ENCODE results near the gene ZNF385D.

ZNF385D gene

GRCh38 chr3:21673393-21673792 lies 77.6 kb downstream of the ZNF385D start:
- Histone ChIP-seq H3K9me3 (replicated peaks in 1 of 11) (no peaks in the 10 kb centered on the region), H3K4me1 (peaks cover 0 to 3% (median 0%) of the 10 kb centered on the region in 10 experiments; a peak in 1 of 20 replicates), H3K36me3 (no peaks in the 10 kb centered on the region), H3K27ac (no peak overlapping the region), H4K20me1 (no peaks in the 10 kb centered on the region), H3K4me2 (no peak overlapping the region), H3K27me3 (no peaks in the 10 kb centered on the region), H3K9ac (no peak overlapping the region), H3K4me3 (no peak overlapping the region)
- TF ChIP-seq Cebpa-rat (IDR thresholded peaks at IDR 0.05) = no peak

GRCh38 chr3:21672303-21672702 lies 78.7 kb downstream of the ZNF385D start:
- no peak overlapping the region for H3K9ac ChIP-seq

GRCh38 chr3:21670386-21670785 lies 80.6 kb downstream of the ZNF385D start:
- Histone ChIP-seq H3K4me2 (no peak overlapping the region), H3K27ac (no peak overlapping the region)

More at GRCh38 chr3:21672303-21672702, 78.7 kb downstream of the ZNF385D start:
- no peaks in the 10 kb centered on the region for H3K36me3 ChIP-seq
- TF ChIP-seq Cebpa-rat (IDR thresholded peaks at IDR 0.05) = no peak
- no peaks in the 10 kb centered on the region for H3K9me3 ChIP-seq (replicated peaks in 1 of 11)
- no peaks in the 10 kb centered on the region for H3K27me3 ChIP-seq
- H3K4me2 ChIP-seq = no peak overlapping the region
- H3K4me1 ChIP-seq = peaks cover 0 to 3% (median 0%) of the 10 kb centered on the region in 10 experiments; a peak in 1 of 20 replicates
- H3K27ac ChIP-seq = no peak overlapping the region
- H3K4me3 ChIP-seq = no peak overlapping the region
- no peaks in the 10 kb centered on the region for H4K20me1 ChIP-seq

GRCh38 chr3:21668012-21668411 lies 83.0 kb downstream of the ZNF385D start:
- Histone ChIP-seq H3K9ac (no peak overlapping the region), H3K4me1 (peaks cover 0 to 3% (median 0%) of the 10 kb centered on the region in 10 experiments; a peak in 1 of 20 replicates), H3K4me2 (no peak overlapping the region), H3K9me3 (replicated peaks in 1 of 11) (no peaks in the 10 kb centered on the region), H3K4me3 (no peak overlapping the region), H3K36me3 (peaks cover 0 to 4% (median 0%) of the 10 kb centered on the region in 11 experiments; a peak in 1 of 22 replicates), H3K27ac (no peak overlapping the region), H3K27me3 (no peaks in the 10 kb centered on the region), H4K20me1 (no peaks in the 10 kb centered on the region)
- TF ChIP-seq Cebpa-rat (IDR thresholded peaks at IDR 0.05) = no peak

More at GRCh38 chr3:21670386-21670785, 80.6 kb downstream of the ZNF385D start:
- H3K4me3 ChIP-seq = no peak overlapping the region
- H3K9ac ChIP-seq = no peak overlapping the region
- peaks cover 0 to 3% (median 0%) of the 10 kb centered on the region in 10 experiments; a peak in 1 of 20 replicates for H3K4me1 ChIP-seq
- no peaks in the 10 kb centered on the region for H4K20me1 ChIP-seq
- no peaks in the 10 kb centered on the region for H3K27me3 ChIP-seq
- no peaks in the 10 kb centered on the region for H3K9me3 ChIP-seq (replicated peaks in 1 of 11)
- no peak for TF ChIP-seq Cebpa-rat (IDR thresholded peaks at IDR 0.05)
- H3K36me3 ChIP-seq = no peaks in the 10 kb centered on the region

GRCh38 chr3:21665444-21666100 lies 85.4 kb downstream of the ZNF385D start:
- Histone ChIP-seq H3K4me2 (no peak overlapping the region), H3K36me3 (peaks cover 0 to 4% (median 0%) of the 10 kb centered on the region in 11 experiments; a peak in 1 of 22 replicates), H3K4me3 (no peak overlapping the region), H3K4me1 (no peaks in the 10 kb centered on the region), H3K27me3 (no peaks in the 10 kb centered on the region), H4K20me1 (no peaks in the 10 kb centered on the region), H3K9me3 (replicated peaks in 1 of 11) (no peaks in the 10 kb centered on the region), H3K27ac (no peak overlapping the region), H3K9ac (no peak overlapping the region)
- TF ChIP-seq Cebpa-rat (IDR thresholded peaks at IDR 0.05) = no peak

GRCh38 chr3:21664996-21665395 lies 86.0 kb downstream of the ZNF385D start:
- no peak overlapping the region for H3K27ac ChIP-seq
- no peaks in the 10 kb centered on the region for H3K27me3 ChIP-seq
- TF ChIP-seq Cebpa-rat (IDR thresholded peaks at IDR 0.05) = no peak
- no peak overlapping the region for H3K4me2 ChIP-seq
- peaks cover 0 to 4% (median 0%) of the 10 kb centered on the region in 11 experiments; a peak in 1 of 22 replicates for H3K36me3 ChIP-seq
- H3K9me3 ChIP-seq (replicated peaks in 1 of 11) = no peaks in the 10 kb centered on the region
- H3K4me1 ChIP-seq = no peaks in the 10 kb centered on the region
- H3K9ac ChIP-seq = no peak overlapping the region
- no peak overlapping the region for H3K4me3 ChIP-seq
- no peaks in the 10 kb centered on the region for H4K20me1 ChIP-seq

GRCh38 chr3:21662403-21662802 lies 88.6 kb downstream of the ZNF385D start:
- Histone ChIP-seq H3K36me3 (peaks cover 0 to 4% (median 0%) of the 10 kb centered on the region in 11 experiments; a peak in 1 of 22 replicates), H3K4me3 (no peak overlapping the region), H3K4me1 (no peaks in the 10 kb centered on the region), H3K27me3 (no peaks in the 10 kb centered on the region), H4K20me1 (no peaks in the 10 kb centered on the region), H3K4me2 (no peak overlapping the region), H3K9ac (no peak overlapping the region), H3K9me3 (replicated peaks in 1 of 11) (no peaks in the 10 kb centered on the region), H3K27ac (no peak overlapping the region)
- TF ChIP-seq Cebpa-rat (IDR thresholded peaks at IDR 0.05) = no peak

- Histone ChIP-seq H3K4me1 (no peaks in the 10 kb centered on the region), H3K4me3 (no peak overlapping the region), H3K27ac (no peak overlapping the region), H3K9ac (no peak overlapping the region), H3K4me2 (no peak overlapping the region), H3K9me3 (replicated peaks in 1 of 11) (no peaks in the 10 kb centered on the region), H3K27me3 (no peaks in the 10 kb centered on the region), H3K36me3 (peaks cover 0 to 6% (median 0%) of the 10 kb centered on the region in 11 experiments; a peak in 2 of 22 replicates), H4K20me1 (no peaks in the 10 kb centered on the region)
- no peak for TF ChIP-seq Cebpa-rat (IDR thresholded peaks at IDR 0.05)
These were observed 96.3 kb downstream of the ZNF385D start for GRCh38 chr3:21654662-21655061.

GRCh38 chr3:21654241-21654640 lies 96.8 kb downstream of the ZNF385D start:
- TF ChIP-seq Cebpa-rat (IDR thresholded peaks at IDR 0.05) = no peak
- no peak overlapping the region for H3K9ac ChIP-seq

GRCh38 chr3:21649519-21649918 lies 101.5 kb downstream of the ZNF385D start:
- Histone ChIP-seq H3K4me3 (no peak overlapping the region), H3K27ac (no peak overlapping the region), H3K9ac (no peak overlapping the region), H3K27me3 (no peaks in the 10 kb centered on the region), H3K36me3 (peaks cover 0 to 25% (median 12%) of the 10 kb centered on the region in 11 experiments; a peak in 9 of 22 replicates), H3K9me3 (replicated peaks in 1 of 11) (peaks cover 0 to 10% (median 0%) of the 10 kb centered on the region in 11 experiments; a peak in 8 of 22 replicates), H3K4me2 (no peak overlapping the region), H4K20me1 (no peaks in the 10 kb centered on the region), H3K4me1 (no peaks in the 10 kb centered on the region)
- TF ChIP-seq Cebpa-rat (IDR thresholded peaks at IDR 0.05) = no peak

More at GRCh38 chr3:21654241-21654640, 96.8 kb downstream of the ZNF385D start:
- H3K4me2 ChIP-seq = no peak overlapping the region
- H3K27ac ChIP-seq = no peak overlapping the region
- no peaks in the 10 kb centered on the region for H3K27me3 ChIP-seq
- no peak overlapping the region for H3K4me3 ChIP-seq
- no peaks in the 10 kb centered on the region for H3K4me1 ChIP-seq
- H3K9me3 ChIP-seq (replicated peaks in 1 of 11) = no peaks in the 10 kb centered on the region
- H3K36me3 ChIP-seq = peaks cover 0 to 6% (median 0%) of the 10 kb centered on the region in 11 experiments; a peak in 2 of 22 replicates
- no peaks in the 10 kb centered on the region for H4K20me1 ChIP-seq
